Cardiac fibroblast (primary cell): ENCODE results near the gene ABR.
A peak's percentile ranks its signal among the peaks of the same experiment; 100 is the strongest.

ENCODE experiments used
- DNase-seq, 2 donors: peaks; one replicate each; pipeline versions ENCODE4 v3.0.0 to v3.0.0-alpha.2; 2010; ENCODE audit warnings: low read depth in 2 of 2
- H3K4me3 ChIP-seq, 2 donors: replicated peaks in 1 of 2; 1 replicate in 1 of 2; 2 replicates in 1 of 2; pipeline ENCODE4 v1.5.1; 2011; ENCODE audit warnings: low read depth in 2 of 2, low read length in 2 of 2, mild to moderate bottlenecking in 2 of 2, moderate library complexity in 1 of 2
- TF ChIP-seq, protein P1 (sequence below): IDR thresholded peaks from one replicate; pipeline ENCODE4 v1.5.1; 2011; ENCODE audit warnings: low read depth, mild to moderate bottlenecking, low read length, inconsistent platforms

The ABR gene

DNA sequence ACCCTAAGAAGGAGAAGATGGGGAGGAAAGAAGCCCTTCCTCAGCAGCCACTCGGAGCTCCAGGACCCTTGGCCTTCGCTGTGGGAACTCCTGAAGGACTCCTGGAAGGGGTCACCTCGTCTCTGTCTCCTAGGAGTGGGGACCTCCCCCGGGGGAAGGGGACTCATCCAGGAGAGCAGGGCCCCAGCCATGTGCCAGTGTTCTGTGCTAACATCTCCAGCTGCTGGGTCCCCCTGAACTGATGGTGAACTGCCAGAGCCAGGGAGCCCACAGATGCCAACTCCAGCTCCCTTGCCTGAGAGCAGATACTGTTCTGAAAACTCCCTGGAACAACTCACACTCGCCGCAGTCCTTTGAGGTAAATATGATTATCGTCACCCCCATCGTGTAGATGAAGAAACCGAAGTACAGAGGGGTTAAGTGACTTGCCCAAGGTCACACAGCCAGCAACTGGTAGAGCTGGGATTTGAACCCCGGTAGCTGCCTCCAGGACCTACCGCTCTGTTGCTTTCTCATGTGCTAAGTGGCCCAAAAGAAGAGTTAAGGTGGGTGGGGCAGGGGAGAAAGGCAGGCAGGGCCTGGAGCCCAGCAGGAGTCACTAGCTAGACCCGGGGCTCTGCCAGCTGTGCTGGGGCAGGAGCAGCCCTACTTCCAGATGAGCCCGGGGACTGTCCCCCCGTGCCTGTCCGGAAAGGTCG, 172.3 kb downstream of the ABR start:
- TF ChIP-seq, protein P1, sequence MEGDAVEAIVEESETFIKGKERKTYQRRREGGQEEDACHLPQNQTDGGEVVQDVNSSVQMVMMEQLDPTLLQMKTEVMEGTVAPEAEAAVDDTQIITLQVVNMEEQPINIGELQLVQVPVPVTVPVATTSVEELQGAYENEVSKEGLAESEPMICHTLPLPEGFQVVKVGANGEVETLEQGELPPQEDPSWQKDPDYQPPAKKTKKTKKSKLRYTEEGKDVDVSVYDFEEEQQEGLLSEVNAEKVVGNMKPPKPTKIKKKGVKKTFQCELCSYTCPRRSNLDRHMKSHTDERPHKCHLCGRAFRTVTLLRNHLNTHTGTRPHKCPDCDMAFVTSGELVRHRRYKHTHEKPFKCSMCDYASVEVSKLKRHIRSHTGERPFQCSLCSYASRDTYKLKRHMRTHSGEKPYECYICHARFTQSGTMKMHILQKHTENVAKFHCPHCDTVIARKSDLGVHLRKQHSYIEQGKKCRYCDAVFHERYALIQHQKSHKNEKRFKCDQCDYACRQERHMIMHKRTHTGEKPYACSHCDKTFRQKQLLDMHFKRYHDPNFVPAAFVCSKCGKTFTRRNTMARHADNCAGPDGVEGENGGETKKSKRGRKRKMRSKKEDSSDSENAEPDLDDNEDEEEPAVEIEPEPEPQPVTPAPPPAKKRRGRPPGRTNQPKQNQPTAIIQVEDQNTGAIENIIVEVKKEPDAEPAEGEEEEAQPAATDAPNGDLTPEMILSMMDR = no peak
- DNase-seq = no peak

DNA sequence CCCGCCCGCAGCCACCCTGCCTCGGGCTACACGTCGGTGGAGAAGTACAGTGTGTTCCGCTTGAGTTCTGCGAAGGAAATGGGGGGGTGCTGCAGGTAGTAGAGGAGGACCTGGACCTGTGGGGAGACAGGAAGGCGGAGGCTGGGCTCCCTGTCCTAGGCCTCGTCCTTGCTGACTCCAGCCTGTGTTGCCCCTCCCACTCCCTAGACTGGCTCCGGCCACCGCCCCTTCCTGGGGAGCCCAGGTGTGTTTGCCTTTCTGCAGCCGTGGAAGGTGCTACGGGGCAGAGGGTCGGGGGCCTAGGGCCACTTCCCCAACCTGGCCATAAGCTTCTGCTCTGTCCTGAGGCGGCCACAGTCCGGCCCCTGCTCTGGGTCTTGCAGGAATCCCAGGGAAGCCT, 173.7 kb downstream of the ABR start:
- H3K4me3 ChIP-seq = no peak overlapping the region
- TF ChIP-seq, protein P1 = no peak
- no peak for DNase-seq

More for the DNA sequence above, 172.3 kb downstream of the ABR start:
- H3K4me3 ChIP-seq = no peak overlapping the region

DNA sequence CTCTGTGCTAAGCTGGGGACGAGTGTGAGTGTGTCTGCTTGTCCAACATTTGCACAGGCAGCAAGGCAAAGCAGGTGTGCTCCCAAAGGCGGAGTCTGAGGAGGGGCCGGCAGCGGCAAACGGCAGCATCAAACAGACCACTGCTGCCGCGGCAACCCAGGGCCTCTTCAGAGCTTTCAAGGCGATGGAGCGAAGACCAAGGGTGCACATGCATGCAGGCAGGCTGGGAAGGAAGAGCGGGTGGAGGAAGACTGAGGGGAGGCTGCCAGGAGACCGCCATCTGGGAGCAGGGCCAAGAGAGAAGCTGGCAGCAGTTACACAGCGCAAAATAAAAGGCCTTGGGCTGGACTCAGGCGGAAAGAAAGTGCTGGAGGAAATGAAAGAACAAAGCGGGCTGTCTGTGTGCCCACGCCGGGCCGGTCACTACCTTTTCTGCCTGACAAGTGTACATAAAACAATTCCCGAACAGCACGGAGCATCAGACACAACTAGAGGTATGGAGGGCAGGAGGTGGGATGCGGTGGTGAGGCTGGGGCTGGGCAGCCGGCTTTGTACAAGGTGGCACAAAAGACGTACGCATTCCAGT, 174.3 kb downstream of the ABR start:
- peak; percentile 22 to 83 for DNase-seq
- H3K4me3 ChIP-seq = no peak overlapping the region
- TF ChIP-seq, protein P1 = no peak

DNA sequence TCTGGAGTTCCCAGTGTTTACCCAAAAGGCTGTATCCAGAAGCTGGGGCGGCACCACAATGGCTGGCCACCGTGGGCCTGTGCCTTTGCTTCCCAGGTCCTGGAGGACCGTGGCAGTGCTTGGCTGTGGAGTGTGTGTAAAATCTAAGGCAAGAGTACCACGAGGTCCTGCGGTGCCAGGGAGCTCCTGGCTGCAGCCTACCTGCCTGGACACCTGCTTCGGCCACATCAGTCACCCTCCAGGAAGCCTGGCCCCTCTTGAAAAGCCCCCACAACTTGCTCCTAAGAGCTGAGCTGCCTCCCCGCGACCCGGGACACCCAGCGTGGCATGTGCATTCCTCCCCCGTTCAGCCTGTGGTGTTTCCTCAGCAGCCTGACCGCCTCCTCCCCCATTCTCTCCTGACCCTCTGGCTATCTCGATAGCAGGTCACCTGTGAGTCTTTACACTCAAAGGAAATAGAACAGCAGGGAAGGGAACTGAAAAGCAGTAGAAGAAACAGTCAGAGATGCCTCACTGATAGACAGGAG, 174.9 kb downstream of the ABR start:
- TF ChIP-seq, protein P1 = no peak
- H3K4me3 ChIP-seq = no peak overlapping the region
- no peak for DNase-seq

DNA sequence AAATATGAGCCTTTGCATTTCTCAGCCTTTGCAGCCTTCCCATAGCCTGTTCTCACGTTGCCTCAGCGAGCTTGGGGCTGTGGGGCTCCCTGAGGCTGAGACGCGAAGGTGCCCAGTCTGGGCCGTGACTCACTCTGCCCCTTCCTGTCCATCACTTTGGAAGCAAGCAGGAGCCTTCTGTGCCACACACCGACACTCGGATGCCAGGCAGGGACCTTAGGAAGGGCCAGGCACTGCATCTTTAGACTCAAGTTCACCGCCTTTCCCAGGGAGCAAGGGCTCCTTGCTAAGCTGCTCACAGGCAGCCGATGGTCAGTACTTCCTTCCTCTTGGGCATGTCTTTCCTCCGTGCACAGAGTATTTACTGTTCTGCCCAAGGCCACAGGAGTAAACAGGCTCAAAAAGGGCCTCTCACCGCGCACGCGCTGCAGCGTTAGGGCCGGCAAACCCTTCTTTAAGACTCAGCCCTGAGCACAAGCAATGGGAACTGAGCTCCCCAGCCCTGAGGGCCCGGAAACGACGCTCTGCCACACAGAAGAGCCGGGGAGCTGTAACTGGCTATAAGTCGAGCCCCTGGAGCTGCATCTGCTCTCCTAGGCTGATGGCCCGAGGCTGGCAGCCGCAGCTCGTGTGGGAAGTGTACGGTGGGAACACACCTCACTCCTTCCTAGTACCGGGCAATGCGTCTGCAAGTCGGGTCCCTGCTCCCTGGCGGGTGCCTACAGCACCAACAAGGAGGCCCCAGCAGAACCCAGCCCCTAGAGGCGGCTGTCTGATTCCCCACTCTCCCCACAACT, 175.6 kb downstream of the ABR start:
- no peak for DNase-seq
- H3K4me3 ChIP-seq = no peak overlapping the region
- TF ChIP-seq, protein P1 = no peak

DNA sequence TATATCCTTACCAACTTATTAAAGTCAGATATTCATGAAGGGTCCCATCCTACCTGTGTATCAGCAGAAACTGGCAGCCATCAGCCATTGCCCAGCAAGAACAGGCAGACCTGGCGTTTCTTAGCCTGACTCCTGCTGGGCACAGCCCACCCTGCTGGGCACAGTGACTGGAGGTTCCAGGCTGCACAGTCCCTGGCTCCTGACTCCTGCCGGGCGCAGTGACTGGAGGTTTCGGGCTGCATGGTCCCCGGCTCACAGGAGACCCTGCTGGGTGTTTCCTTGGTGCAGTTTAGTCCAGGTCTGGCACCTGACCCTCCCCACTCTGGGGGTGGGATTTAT, 176.2 kb downstream of the ABR start:
- no peak for DNase-seq
- TF ChIP-seq, protein P1 = no peak
- no peak overlapping the region for H3K4me3 ChIP-seq
